ENCODE results near the gene ARAP1.
A peak's percentile ranks its signal among the peaks of the same experiment; 100 is the strongest.

Gene ARAP1

GRCh38 chr11:72779495-72780128, 27.4 kb upstream of the ARAP1 start:
- no peak for DNase-seq (ENCODE audit: low read depth, low spot score)

DNA sequence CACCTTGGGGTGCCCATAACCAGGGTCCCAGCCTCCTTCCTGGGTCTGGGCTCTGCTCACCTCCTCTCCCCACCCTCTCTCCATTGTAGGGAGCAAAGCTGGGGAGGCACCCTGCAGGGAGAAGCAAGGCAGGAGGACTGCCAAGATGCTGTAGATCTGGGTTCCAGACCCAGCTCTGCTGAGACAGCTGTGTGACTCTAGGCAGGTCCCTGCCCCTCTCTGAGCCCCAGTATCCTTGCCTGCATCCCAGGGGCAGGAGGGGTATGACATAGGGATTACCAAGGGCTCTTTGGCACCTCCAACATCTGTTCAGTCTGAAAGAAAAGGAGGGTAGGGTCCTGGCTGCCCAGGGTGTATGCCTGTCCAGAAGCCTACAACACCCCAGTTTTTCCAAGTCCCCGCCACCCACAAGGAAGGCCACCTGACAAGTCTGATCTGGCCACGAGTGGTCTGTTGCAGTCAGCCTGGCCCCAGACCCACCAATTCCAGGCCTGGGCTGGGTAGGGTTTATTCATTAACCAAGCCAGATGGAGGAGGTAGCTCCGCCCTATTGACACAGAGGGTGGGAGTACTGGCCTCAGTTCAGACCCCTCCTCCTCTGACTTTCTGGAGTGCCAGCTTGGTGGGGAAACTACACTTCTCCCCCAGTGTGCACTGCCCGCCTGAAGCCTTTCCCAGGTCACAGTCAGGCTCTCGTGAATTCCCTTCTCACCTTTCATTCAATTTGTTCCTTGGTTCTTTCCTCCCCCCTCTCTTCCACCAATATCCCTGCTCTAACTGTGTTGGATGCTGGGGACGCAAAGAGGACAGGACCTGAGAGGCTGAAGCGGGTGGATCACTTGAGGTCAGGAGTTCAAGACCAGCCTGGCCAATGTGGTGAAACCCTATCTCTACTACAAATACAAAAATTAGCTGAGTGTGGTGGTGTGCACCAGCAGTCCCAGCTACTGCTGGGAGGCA, 26.6 kb upstream of the ARAP1 start:
- DNase-seq (ENCODE audit: low read depth, low spot score), result no peak

DNA sequence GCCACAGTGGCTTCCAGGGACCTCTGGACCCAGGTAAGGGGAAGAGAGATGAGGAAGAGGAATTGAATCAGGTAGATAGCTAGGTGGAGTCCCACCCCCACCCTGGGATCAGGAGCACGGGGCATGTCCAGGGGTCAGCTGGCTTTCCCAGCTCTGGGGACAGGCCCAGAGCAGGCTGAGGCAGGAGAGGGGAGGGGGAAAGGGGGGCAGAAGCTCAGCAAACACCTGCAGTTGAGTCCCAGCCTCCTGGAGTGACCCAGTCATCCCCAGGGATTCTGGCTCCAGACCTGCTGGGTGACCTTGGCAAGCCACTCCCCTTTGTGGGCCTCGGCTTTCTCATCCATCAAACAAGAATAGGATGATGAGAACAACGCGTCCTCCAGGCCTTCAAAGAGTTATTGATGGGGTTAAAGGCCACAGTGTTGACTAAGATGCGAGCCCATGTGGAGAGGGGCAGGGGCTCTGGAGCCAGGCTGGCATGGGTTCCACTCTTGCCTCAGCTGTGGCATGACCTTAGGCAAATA, 25.6 kb upstream of the ARAP1 start:
- DNase-seq (ENCODE audit: low read depth, low spot score), result no peak

DNA sequence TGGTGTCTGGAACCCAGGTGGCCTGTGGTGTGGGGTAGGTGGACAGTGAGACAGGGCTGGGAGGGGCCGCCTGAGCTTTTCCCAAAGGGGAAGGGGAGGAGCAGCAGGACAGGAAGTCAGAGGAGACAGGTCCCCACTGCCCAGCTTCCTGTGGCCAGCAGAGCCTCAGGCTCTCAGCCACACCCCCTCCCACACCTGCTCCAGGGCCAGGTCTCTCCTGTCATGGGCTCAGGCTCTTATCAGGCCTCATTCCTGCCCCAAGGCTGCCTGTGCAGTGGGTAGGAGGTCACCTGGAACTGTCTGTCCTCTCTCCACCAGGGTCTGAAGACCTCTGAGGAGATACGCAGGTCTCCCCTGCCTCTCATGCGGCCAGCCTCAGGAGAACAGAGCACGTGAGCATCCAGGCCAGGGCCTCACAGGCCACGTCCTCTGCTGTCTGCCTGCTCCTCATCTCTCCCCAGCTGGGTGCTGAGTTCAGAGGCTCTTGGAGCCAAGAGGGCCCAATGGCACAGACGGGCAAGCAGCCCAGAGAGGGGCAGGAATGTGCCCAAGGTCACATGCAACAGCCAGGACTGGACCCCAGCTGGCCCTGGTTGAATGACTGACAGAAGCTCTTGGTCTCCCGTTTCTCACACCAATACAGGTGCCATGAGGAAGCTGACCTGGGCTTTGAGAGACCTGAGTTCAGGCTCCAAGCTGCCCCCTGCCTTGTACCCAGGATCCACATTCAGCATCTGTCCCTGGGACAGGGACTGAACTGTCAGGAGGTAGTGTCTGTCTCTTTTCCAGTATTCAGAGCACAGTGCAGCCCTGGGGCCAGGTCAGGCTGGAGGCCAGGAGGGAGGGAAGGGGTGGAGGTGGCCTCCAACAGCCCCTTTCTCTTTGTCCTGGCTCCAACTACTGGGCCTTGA, 24.9 kb upstream of the ARAP1 start:
- peak; percentile 53 for DNase-seq (ENCODE audit: low read depth, low spot score)

DNA sequence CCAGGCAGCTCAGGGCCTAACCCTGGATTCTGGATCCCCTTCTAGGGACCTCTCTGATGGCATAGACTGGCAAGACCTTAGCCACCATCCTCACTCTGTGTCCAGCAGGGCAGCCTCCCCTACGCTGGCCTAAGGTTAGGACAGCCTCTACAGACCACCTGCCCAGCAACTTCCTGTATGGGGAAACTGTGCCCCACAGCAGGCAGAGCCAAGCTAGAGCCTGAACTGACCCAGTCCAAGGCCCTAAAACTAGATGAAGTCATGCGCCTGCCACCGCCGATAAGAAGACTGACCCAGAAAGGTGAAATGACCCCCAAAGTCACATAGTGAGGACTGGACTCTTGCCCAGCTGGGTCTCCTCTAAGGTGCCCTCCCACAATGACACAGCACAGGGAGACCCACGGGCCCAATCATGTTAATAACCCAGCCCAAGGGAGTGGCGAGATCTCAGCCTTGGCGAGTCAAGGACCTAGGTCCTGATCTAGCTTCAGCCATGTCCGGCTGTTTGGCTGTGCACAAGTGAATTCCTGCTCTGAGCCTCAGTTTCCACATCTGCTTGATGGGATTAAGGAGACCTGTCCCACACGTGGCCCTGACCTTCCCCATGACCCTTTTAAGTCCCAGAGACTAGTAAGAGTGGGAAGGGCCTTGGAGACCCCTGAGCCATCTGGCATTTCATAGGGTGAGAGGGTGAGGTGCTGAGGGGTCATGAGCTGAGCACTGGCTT, 24.1 kb upstream of the ARAP1 start:
- DNase-seq (ENCODE audit: low read depth, low spot score), result no peak

GRCh38 chr11:72775288-72776110, 23.3 kb upstream of the ARAP1 start:
- DNase-seq (ENCODE audit: low read depth, low spot score), result no peak

- DNase-seq (ENCODE audit: low read depth, low spot score), result no peak
Measured at GRCh38 chr11:72774499-72774898, 22.3 kb upstream of the ARAP1 start.

DNA sequence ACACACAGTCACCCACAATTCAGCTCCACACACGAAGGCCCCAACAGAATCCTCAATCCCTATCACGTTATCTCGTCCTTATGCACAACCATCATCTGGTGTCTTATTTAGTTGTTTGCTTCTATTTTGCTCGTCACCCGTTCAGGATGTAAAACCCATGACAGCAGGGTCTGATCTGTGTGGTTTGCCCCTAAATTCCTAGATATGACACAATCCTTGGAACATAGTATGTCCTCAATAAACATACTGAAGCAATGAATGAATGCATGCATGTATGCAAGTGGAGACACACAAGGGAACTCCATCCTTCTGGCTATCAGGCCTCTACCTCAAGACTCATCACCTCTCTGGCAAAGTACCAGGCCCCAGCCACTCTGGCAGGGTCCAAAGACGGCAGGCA, 21.5 kb upstream of the ARAP1 start:
- DNase-seq (ENCODE audit: low read depth, low spot score), result no peak

DNA sequence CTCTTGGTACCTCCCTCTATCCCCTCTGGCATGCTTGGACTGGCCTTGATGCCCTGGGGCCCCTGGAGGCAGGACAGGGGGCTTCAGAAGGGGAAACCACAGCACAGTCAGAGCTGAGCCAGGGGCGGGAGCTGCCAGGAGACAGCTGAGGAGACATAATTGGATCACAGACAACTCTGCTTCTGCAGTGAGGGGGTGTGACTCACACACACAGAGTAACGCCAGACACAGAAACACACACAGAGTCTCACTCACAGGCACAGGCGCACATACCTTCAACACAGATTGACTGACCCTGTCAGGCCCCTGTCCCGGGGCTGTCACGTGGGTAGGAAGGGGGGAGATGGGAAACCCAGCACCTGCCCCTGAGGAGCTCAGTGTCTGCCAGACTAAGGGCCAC, 21.1 kb upstream of the ARAP1 start:
- DNase-seq (ENCODE audit: low read depth, low spot score), result peak; percentile 72

GRCh38 chr11:72772059-72772458, 19.9 kb upstream of the ARAP1 start:
- DNase-seq (ENCODE audit: low read depth, low spot score), result no peak

DNA sequence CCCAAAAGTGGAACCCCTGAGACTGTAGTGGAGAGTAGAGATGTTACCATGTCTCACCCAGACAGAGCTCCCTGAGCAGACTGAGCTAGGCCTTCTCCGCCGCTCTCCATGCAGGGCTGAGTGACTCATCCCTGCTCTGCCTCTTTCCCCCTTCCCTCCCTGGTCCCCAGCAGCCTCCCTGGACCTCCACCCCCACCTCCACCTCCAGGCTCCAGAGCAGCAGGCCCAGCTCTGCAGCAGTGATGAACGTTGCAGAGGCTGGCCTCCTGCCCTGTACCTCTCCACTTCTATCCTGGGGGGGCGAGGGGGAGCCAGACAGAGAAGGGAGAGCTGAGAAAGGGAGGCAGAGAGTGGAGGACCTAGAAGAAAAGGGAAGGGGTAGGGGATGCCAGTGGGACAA, 19.3 kb upstream of the ARAP1 start:
- no peak for DNase-seq (ENCODE audit: low read depth, low spot score)

- DNase-seq (ENCODE audit: low read depth, low spot score), result no peak
Measured at GRCh38 chr11:72770799-72771198, 18.6 kb upstream of the ARAP1 start.

GRCh38 chr11:72769680-72770079, 17.5 kb upstream of the ARAP1 start:
- no peak for DNase-seq (ENCODE audit: low read depth, low spot score)

DNA sequence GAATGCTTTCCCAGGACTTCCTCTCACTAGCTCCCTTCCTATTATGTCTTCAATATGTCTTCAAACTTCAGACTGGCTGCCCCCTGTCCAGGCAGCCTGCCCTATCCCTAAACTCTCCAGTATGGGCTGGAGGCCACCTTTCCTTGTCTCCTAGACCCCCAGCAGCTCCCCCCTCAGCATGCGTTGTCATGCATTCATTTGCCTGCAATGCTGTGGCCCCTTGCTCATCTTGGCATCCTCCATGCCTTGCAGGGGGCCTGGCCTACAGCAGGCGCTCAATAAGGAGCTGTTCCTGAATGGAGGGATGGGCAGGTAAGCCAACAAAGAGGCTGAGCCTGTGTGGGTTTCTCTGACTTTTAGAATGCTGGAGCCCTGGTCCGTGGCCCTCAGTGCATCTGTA, 16.4 kb upstream of the ARAP1 start:
- no peak for DNase-seq (ENCODE audit: low read depth, low spot score)

DNA sequence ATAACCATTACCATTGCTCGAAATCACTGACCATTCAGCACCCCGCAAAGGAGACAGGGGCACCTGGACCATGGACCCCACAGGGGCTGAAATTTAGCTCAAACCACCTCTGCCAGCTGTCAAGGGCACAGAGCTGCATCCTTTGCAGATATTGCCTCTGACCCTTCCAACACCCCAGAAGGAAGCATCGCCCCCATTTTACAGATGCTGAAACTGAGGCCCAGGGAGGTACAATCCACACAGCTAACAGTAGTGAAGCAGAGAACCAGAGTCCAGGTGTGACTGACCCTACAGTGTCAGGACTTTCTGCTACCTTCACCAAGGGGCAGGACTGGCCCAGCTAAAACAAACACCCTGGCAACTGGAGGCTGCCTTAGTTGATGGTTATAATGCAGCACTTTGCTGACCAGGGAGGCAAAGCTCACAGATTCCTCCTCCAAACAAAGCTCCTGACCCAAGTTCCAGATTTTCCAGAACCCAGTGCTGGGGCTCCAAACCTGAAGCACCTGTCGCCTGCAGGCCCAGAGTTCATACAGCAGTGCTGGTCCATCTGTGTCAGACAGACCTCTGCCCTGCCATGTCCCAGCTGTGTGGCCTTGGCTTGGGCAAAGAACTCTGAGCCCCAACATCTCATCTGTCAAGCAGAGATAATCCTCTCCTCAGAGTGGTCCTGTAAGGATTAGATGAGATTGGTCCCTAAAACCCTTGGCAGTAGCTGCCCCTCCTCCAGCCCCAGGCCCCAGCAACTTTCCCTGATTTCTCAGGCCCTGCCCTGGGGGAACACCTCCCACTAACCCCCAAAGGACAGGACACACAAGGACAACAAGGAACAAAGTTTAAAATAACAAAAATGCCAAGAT, 15.2 kb upstream of the ARAP1 start:
- no peak for DNase-seq (ENCODE audit: low read depth, low spot score)

DNA sequence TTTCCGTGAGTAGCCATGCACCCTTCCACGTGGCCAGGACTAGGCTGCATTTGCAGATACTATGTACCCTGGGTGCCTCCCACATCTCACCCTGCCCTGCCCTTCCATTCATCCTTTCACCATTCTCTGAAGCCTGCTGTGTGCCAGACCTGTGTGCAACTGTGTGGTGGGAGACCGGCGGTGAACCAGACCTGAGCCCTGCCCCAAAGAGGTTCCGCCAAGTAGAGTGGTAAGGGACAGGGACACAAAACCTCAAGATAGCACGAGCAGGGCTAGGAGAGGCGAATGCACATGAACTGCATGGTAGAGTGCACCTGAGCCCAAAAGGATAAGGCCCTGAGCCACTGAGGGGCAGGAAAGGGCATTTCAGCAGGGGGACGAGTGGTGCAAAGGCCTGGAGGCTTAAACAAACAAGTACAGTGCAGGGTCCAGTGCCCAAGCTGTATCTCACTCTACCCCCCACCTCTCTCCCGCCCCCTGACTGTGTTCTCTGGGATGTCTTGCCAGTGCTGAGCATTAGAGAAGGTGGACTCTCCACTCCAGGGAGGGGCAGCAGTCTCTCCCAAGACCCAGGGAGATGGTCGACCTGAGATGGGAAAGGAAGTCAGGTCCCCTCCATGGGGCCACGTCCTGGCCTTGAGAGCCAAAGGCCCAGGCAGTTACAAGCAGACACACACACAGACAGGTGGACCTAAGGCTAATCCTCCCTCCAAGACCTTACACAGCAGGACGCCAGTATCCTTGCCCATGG, 14.1 kb upstream of the ARAP1 start:
- no peak for DNase-seq (ENCODE audit: low read depth, low spot score)

GRCh38 chr11:72764503-72764902, 12.3 kb upstream of the ARAP1 start:
- DNase-seq (ENCODE audit: low read depth, low spot score), result peak; percentile 79

- no peak for DNase-seq (ENCODE audit: low read depth, low spot score)
Measured at GRCh38 chr11:72763823-72764222, 11.6 kb upstream of the ARAP1 start.

Measured in ELF-1 (cell line).